RWPE1 (cell line): ENCODE data around the gene TRAPPC3.
A peak's percentile ranks its signal among the peaks of the same experiment; 100 is the strongest.

Source experiments
- CTCF ChIA-PET: fragments of 350-600 bp; sonication (Branson Sonifier 250); formaldehyde crosslinking; extraction: SDS; loops from one replicate; lab custom pipeline; 2021; lab: Yijun Ruan, JAX
- POLR2A ChIA-PET: fragments of 400-600 bp; formaldehyde crosslinking; extraction: SDS; loops from one replicate; lab custom pipeline; 2020; ENCODE audit warnings: antibody characterized with exemption; ENCODE audit not compliant: low non-redundant PET; lab: Yijun Ruan, JAX
- DNase-seq: peaks from one replicate; pipeline ENCODE4 v3.0.0; 2012; ENCODE audit warnings: low spot score
- H3K27ac ChIP-seq: fragments of 450-650 bp; 2 replicates; pipeline ENCODE4 v1.5.1; 2017
- TF ChIP-seq, protein P1 (sequence below): fragments of 450-650 bp; conservative IDR thresholded peaks from 2 replicates; pipeline ENCODE4 v1.5.1; 2017; ENCODE audit warnings: low read depth, mild to moderate bottlenecking

Gene TRAPPC3

DNA sequence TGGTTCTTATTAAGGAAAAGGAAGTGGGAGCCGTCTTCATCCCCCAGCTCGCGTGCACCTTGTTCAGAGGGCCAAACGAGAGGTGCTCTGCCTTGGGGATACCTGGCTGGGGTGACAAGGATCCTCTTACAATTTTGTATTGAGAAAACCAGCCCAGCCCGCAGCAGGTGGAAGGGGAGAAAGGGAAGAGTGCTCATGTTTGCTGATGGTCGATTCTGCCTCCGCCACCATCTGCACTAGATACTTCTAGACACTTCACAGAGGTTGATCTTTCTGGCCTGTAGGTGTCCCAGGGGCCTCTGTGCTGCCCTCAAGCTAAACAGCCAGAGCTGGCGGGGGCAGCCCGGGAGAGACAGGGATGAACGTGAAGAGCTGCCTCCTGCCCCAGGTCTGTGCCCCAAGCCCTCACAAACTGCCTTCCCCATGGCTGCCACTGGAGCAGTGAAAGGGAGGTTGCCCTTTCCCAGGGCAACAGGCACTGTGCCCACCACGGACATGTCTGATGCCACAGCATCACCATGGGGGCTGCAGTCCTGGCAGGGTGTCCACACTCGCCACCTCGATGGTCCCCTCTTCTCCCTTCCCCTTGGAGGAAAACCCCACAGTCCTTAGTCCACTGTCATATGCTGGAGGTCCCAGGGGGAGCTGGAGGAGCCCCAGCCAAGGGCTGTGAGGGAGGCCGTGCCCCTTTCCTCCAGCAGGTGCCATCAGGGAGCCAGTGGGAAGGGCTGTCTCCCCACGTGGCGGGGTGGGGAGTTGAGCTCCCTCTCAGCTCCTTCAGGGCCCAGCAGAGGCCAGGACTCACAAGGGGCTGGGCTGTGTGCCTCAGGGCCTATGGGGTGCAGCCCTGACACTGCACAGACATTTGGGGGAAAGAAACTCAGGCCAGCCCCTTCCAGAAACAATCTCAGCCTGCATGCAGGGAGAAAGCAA, 52.5 kb downstream of the TRAPPC3 start:
- CTCF ChIA-PET, result interaction anchor here (0.5 to 1.4 kb wide), 4 partner anchors 11 to 328 kb away, joined by 3 to 7 read pairs (median 4); no protein-coding TSS in a partner anchor
- POLR2A ChIA-PET, result interaction anchor here (0.9 kb wide), 1 partner anchor 54 kb away, joined by 3 read pairs; no protein-coding TSS in a partner anchor
- DNase-seq, result no peak
- TF ChIP-seq, protein P1, sequence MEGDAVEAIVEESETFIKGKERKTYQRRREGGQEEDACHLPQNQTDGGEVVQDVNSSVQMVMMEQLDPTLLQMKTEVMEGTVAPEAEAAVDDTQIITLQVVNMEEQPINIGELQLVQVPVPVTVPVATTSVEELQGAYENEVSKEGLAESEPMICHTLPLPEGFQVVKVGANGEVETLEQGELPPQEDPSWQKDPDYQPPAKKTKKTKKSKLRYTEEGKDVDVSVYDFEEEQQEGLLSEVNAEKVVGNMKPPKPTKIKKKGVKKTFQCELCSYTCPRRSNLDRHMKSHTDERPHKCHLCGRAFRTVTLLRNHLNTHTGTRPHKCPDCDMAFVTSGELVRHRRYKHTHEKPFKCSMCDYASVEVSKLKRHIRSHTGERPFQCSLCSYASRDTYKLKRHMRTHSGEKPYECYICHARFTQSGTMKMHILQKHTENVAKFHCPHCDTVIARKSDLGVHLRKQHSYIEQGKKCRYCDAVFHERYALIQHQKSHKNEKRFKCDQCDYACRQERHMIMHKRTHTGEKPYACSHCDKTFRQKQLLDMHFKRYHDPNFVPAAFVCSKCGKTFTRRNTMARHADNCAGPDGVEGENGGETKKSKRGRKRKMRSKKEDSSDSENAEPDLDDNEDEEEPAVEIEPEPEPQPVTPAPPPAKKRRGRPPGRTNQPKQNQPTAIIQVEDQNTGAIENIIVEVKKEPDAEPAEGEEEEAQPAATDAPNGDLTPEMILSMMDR, result no peak
- peak overlapping the region; percentile 15; the same call in 1 of the 2 replicates for H3K27ac ChIP-seq

DNA sequence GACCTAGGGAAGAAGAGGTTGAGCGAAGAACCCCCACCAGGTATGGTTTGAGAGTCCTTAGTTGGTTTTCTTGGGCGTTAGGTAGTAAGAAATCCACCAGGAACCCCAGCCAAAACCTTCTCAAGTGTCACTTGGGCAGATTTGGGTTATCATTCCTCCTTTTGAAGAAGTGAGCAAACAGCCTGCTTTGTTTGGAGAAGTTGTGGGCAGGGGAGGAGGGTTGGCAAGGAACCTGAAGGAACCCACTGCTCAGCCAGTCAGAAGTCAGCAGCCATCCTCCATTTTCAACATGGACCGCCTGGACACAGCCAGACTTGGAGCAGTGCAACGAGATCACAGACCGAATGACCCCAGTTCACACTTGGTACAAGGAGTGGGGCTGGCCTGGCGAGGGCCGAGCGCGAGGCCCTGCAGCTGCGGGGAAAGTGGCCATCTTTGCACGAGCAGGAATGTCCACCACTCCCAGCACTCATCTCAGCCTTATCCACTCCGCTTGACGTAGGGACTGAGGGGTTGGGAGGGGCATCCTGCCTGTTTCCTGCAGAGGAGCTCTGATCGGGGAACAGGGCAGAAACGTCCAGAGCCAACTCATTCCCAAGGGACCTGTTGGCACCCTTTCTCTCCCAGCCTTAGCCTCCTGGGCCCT, 53.4 kb downstream of the TRAPPC3 start:
- DNase-seq, result no peak
- ChIA-PET CTCF (interaction anchor here (0.5 to 1.4 kb wide), 2 partner anchors 93 to 329 kb away, joined by 3 to 5 read pairs; no protein-coding TSS in a partner anchor), POLR2A (no interaction called here)
- TF ChIP-seq, protein P1, result no peak
- H3K27ac ChIP-seq, result peak overlapping the region; percentile 15; the same call in 1 of the 2 replicates

DNA sequence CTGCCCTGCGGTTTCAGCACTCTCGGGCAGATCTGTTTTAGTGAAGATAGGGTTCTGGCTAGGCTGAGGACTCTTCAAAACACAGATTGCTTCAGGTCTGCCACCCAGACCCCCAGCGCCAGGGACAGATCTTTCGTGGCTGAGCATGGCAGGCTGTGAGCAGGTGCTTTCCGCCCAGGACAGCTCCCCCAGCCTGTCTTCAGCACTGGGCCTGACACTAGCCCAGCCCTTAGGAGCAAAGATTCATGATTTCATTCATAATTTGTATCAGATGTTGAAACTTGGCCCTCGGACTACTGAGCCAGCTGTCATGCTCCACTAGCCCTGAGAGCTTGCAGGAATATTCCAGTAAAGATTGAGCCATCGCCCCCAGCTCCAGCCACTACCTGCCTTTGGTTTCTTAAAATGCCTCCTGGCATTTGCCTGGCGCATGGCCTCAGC, 54.6 kb downstream of the TRAPPC3 start:
- H3K27ac ChIP-seq, result peak overlapping the region; percentile 46
- ChIA-PET CTCF (interaction anchor here (0.6 to 1.3 kb wide), 3 partner anchors 10 to 248 kb away, joined by 3 to 5 read pairs (median 4); no protein-coding TSS in a partner anchor), POLR2A (no interaction called here)
- TF ChIP-seq, protein P1, result no peak
- DNase-seq, result no peak

DNA sequence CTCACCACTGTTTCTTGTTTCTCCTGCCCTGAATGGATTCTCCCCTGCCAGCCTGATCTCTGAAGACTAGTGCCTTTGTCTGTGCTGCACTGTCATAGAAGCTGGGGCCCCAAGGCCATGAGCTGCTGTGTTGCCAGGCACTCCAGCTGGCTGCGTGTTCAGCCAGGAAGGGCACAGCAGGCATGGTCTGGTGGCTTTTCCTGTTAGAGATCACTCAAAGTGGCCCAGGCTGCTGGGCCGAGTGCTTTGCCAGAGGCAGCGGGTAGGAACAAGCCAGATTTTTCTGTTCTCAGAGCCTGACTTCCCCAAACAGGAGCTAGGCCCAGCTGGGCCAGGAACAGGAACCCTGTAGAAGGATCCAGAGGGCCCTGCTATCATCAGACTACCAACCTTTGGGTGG, 55.4 kb downstream of the TRAPPC3 start:
- peak overlapping the region; percentile 46 for H3K27ac ChIP-seq
- CTCF ChIA-PET, result interaction anchor here (1.3 kb wide), 1 partner anchor 11 kb away, joined by 5 read pairs; no protein-coding TSS in a partner anchor
- POLR2A ChIA-PET, result no interaction called here
- no peak for DNase-seq
- TF ChIP-seq, protein P1, result no peak

DNA sequence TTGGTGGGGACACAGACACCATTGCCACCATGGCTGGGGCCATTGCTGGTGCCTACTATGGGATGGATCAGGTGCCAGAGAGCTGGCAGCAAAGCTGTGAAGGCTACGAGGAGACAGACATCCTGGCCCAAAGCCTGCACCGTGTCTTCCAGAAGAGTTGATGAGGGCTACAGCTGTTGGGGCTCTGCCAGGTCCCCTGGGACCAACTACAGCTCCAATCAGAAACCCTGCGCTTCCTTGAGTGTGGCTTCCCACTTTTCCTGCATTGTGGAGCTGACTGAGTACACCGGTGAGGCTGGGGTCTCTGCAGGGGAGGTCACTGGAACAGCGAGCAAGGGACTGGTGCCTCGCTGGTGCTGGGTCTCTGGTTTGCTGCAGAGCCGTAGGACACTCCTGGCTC, 56.1 kb downstream of the TRAPPC3 start:
- peak overlapping the region; percentile 46; the same call in 1 of the 2 replicates for H3K27ac ChIP-seq
- CTCF ChIA-PET, result interaction anchor here (0.6 kb wide), 2 partner anchors 7 to 1355 kb away, joined by 3 read pairs; no protein-coding TSS in a partner anchor
- POLR2A ChIA-PET, result no interaction called here
- TF ChIP-seq, protein P1, result no peak
- no peak for DNase-seq

DNA sequence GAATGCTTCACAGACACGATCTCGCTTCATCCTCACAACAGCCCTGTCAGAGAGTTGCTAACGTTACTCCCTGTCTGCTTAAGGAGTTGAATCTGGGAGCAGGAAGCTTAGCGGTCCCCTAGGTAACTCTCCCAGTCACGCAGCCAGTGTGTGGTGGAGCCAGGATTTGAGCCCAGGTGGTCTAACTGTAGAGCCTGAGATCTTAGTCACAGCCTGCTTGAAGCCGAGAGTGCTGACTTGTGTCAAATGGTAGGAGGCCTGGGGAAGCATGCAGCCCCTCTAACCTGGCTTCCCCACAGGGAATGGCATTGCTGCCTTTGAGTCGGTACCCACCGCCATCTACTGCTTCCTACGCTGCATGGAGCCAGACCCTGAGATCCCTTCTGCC, 56.5 kb downstream of the TRAPPC3 start:
- DNase-seq, result no peak
- H3K27ac ChIP-seq, result peak overlapping the region; percentile 46; the same call in 1 of the 2 replicates
- CTCF ChIA-PET, result interaction anchor here (0.6 kb wide), 3 partner anchors 8 to 1355 kb away, joined by 3 read pairs; no protein-coding TSS in a partner anchor
- TF ChIP-seq, protein P1, result no peak
- POLR2A ChIA-PET, result interaction anchor here (0.6 kb wide), 1 partner anchor 8 kb away, joined by 9 read pairs; no protein-coding TSS in a partner anchor
